Transverse colon (tissue), 3 donors: ENCODE data around the gene SLC17A3.

Experiments used
- POLR2A ChIP-seq: fragments of 450-650 bp; IDR thresholded peaks from one replicate; pipeline ENCODE4 v1.6.1; 2016; ENCODE audit warnings: antibody characterized with exemption, mild to moderate bottlenecking, moderate library complexity
- TF ChIP-seq, protein P1 (sequence below), 5 experiments: fragments of 200-600 bp in 3 of 5; fragments of 450-650 bp in 2 of 5; sonication (generic) in 3 of 5; IDR thresholded peaks; 1 replicate in 2 of 5; 2 replicates in 3 of 5; pipeline ENCODE4 v1.5.1; 2016 to 2017; ENCODE audit warnings: antibody characterized with exemption in 5 of 5, inconsistent platforms in 3 of 5, mild to moderate bottlenecking in 2 of 5, moderate library complexity in 1 of 5

DNA sequence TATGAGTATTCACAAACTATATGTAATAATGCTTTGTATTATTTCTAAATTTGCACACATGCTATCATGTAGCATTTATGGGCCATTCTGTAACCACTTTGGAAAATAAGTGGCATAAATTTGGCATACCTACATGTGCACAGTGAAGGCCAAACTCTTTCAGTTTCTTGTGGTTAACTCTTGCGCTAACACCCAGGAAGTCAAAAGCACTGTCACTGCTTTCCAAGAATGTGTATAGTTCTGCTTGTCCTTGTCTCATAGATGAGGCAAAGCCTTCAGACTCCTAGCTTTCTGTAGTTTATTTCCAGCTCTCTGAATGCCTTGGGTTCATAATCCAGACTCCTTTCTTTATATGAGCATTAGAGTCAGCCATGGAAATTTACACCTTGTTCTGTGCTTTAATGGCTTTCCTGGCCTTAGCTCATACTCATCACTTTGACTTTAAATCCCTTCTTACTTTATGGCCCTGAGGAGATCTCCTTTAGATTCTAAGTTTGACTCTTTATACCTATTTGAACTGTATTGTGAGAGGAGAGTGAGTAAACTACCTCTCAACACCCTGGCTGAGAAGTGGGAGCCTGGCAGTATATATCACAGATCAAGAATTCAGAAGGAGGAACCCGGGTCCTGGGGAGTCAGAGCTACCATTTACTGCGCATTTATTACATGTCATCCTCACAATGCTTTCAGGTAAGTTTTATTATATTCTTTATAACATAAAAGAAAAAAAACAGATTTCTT, 949 bp upstream of the SLC17A3 start:
- TF ChIP-seq POLR2A = no peak
- TF ChIP-seq, protein P1, sequence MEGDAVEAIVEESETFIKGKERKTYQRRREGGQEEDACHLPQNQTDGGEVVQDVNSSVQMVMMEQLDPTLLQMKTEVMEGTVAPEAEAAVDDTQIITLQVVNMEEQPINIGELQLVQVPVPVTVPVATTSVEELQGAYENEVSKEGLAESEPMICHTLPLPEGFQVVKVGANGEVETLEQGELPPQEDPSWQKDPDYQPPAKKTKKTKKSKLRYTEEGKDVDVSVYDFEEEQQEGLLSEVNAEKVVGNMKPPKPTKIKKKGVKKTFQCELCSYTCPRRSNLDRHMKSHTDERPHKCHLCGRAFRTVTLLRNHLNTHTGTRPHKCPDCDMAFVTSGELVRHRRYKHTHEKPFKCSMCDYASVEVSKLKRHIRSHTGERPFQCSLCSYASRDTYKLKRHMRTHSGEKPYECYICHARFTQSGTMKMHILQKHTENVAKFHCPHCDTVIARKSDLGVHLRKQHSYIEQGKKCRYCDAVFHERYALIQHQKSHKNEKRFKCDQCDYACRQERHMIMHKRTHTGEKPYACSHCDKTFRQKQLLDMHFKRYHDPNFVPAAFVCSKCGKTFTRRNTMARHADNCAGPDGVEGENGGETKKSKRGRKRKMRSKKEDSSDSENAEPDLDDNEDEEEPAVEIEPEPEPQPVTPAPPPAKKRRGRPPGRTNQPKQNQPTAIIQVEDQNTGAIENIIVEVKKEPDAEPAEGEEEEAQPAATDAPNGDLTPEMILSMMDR (IDR thresholded peaks at IDR 0.05) = no peak
